ENCODE results near the gene C12orf57. TPM values are rescaled to one million over a fixed set of nuclear protein-coding genes. Genes with fewer than 3 reads are reported as not detected.

C12orf57 gene
- total and polyA plus RNA-seq, 10 of the 15 experiments (the other 5 are each of a cell fraction or from before 2014, with no cell fraction given) = 64.5 to 377 (median 211) TPM

DNA sequence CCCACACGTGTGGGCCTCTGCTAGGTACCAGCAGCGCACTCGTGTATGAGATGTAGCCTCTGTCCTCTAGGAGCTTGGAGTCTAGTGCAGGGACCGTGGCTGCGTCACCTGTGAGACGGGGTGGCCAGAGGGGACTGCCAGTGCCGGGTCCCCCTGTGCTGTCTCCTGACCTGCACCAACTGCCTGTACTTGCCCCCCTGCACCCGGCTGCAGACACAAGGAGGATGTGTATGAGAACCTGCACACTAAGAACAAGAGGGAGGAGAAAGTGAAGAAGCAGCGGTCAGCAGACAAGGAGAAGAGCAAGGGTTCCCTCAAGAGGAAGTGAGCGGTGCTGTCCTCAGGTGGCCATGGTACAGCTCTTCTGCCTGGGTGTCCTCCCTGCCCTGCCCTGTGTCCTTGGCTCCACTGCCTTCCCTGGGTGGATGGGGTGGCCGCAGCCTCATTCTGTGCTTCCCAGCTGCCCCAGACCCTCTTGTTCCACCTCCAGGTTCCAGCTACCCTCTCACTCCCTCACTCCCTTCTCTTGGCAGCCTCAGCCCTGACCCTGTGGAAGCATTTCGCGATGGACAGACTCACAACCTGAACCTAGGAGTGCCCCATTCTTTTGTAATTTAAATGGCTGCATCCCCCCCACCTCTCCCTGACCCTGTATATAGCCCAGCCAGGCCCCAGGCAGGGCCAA is 16.9 kb downstream of the C12orf57 start (continued):
- TF ChIP-seq NR2C2 (IDR thresholded peaks at IDR 0.05; ENCODE audit: borderline replicate concordance, control insufficient read depth, insufficient read length, low read depth) (no peak), PRDM15 (CRISPR knock-in tag; IDR thresholded peaks at IDR 0.05) (no peak), LARP7 (IDR thresholded peaks at IDR 0.05) (no peak; the same call in 1 of the 2 replicates), PML (IDR thresholded peaks at IDR 0.05; ENCODE audit: low read length) (no peak), SMAD1 (IDR thresholded peaks at IDR 0.05; ENCODE audit: low read depth, partially characterized antibody) (no peak), USF2 (IDR thresholded peaks at IDR 0.05; ENCODE audit: borderline replicate concordance, low read depth, low read length) (no peak), IRF4 (IDR thresholded peaks at IDR 0.05; ENCODE audit: low read depth, low read length) (peak; percentile 92), HCFC1 (IDR thresholded peaks at IDR 0.05; ENCODE audit: low read length) (no peak), SIX5 (IDR thresholded peaks at IDR 0.05; ENCODE audit: low read depth, low read length, severe bottlenecking) (no peak), SUZ12 (IDR thresholded peaks at IDR 0.05; ENCODE audit: unreplicated experiment) (no peak), ZNF274 (IDR thresholded peaks at IDR 0.05; ENCODE audit: insufficient read depth, insufficient read length) (no peak), ZBTB11 (CRISPR knock-in tag; IDR thresholded peaks at IDR 0.05) (no peak), RCOR1 (conservative IDR thresholded peaks at IDR 0.05; ENCODE audit: low read depth, low read length) (no peak), MYB (IDR thresholded peaks at IDR 0.05; ENCODE audit: borderline replicate concordance, low read depth, low read length) (no peak), ZNF622 (IDR thresholded peaks at IDR 0.05) (no peak), ELK1 (IDR thresholded peaks at IDR 0.05; ENCODE audit: low read depth, low read length) (no peak), POLR2A (IDR thresholded peaks at IDR 0.05; ENCODE audit: low read depth, low read length) (no peak), ZZZ3 (IDR thresholded peaks at IDR 0.05; ENCODE audit: control insufficient read depth, insufficient read length, low read depth) (no peak), KLF5 (IDR thresholded peaks at IDR 0.05; ENCODE audit: partially characterized antibody) (no peak), FOXK2 (IDR thresholded peaks at IDR 0.05) (no peak), SP1 (IDR thresholded peaks at IDR 0.05; ENCODE audit: low read depth, low read length) (no peak), CBX5 (IDR thresholded peaks at IDR 0.05; ENCODE audit: low read depth) (no peak), RAD51 (IDR thresholded peaks at IDR 0.05) (no peak)

Measured in GM12878 (cell line).